ENCODE measurements around the gene CALCOCO2. TPM values are rescaled to one million over a fixed set of nuclear protein-coding genes. Genes with fewer than 3 reads are reported as not detected.

Gene CALCOCO2
- total and polyA plus RNA-seq, 4 experiments from 2014 or later, result 107 to 196 (median 143) TPM

- Histone ChIP-seq H3K27ac (ENCODE audit: low read depth, low read length) (no peak overlapping the region), H3K4me1 (ENCODE audit: insufficient read depth, low read length) (no peaks in the 10 kb centered on the region), H3K36me3 (ENCODE audit: insufficient read depth, low read length) (no peaks in the 10 kb centered on the region), H3K9me3 (ENCODE audit: control insufficient read depth in 1 of 2, low read length in 2 of 2) (no peaks in the 10 kb centered on the region), H3K4me3 (ENCODE audit: low read length in 2 of 2) (no peak overlapping the region), H3K27me3 (ENCODE audit: insufficient read depth, low read length) (no peaks in the 10 kb centered on the region)
- Mint-ChIP-seq H3K27me3 (peaks cover 0 to 7% of the 10 kb centered on the region in 2 donors), H3K9me3 (no peaks in the 10 kb centered on the region), H3K36me3 (no peaks in the 10 kb centered on the region), H3K4me3 (no peak overlapping the region), H3K4me1 (peaks cover 0 to 5% (median 2%) of the 10 kb centered on the region in 4 donors), H3K27ac (no peak overlapping the region)
- POLR2A ChIA-PET (ENCODE audit: partially characterized antibody), result no interaction called here
- CTCF ChIA-PET (ENCODE audit: partially characterized antibody), result interaction anchor here (0.9 to 18.9 kb wide), 5 partner anchors 11 to 202 kb away, joined by 3 to 463 read pairs (median 9); partner anchors contain the start of gene TTLL6
- DNase-seq, result no peak
- intact Hi-C loops (cut with micrococcal nuclease), result no loop called here
These were observed 42.4 kb downstream of the CALCOCO2 start for GRCh38 chr17:48873209-48873608.

DNA sequence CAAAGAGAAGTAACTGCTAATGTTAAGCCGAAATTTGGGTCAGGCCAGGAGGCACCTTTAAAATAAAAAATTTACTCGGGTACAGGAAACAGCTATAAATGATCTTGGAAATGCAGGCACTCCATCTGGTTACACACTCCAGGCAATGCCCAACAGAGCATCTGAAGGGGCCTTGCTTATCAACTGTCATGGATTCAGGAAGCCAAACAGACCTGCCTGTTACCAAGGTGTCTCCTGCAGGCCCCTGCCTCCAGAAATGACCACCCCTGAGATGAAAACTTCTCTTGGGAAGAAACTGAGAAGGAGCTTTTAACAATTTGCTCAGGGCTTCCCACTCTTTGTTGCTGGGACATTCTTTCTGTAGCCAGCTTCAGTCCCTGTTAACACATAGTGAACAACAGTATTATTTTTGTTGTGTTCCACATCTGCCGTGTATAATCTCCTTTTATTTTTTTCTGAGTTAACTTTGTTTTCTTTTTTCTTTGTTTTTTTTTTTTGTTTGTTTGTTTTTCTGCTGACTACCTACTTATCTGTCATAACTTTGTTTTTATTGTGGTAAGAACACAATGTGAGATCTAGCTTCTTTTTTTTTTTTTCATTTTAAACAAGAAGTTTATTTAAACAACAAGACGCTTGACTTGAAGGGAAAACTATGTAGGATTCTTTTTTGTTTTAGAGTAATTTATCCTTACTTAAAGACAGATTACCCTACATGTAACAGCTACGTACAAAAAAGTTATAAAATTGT is 43.0 kb downstream of the CALCOCO2 start:
- intact Hi-C loops (cut with micrococcal nuclease), result no loop called here
- no peak overlapping the region for H3K4me3 Mint-ChIP-seq
- ChIA-PET CTCF (ENCODE audit: partially characterized antibody) (interaction anchor here (0.9 to 18.9 kb wide), 6 partner anchors 10 to 202 kb away, joined by 3 to 463 read pairs (median 6); partner anchors contain the start of gene TTLL6), POLR2A (ENCODE audit: partially characterized antibody) (no interaction called here)
- Histone ChIP-seq H3K9me3 (ENCODE audit: control insufficient read depth in 1 of 2, low read length in 2 of 2) (no peaks in the 10 kb centered on the region), H3K4me1 (ENCODE audit: insufficient read depth, low read length) (no peaks in the 10 kb centered on the region), H3K27me3 (ENCODE audit: insufficient read depth, low read length) (no peaks in the 10 kb centered on the region), H3K36me3 (ENCODE audit: insufficient read depth, low read length) (no peaks in the 10 kb centered on the region), H3K4me3 (ENCODE audit: low read length in 2 of 2) (no peak overlapping the region), H3K27ac (ENCODE audit: low read depth, low read length) (no peak overlapping the region)
- no peaks in the 10 kb centered on the region for H3K36me3 Mint-ChIP-seq
- H3K9me3 Mint-ChIP-seq, result no peaks in the 10 kb centered on the region
- peaks cover 0 to 5% (median 2%) of the 10 kb centered on the region in 4 donors for H3K4me1 Mint-ChIP-seq
- no peak overlapping the region for H3K27ac Mint-ChIP-seq
- H3K27me3 Mint-ChIP-seq, result peaks cover 0 to 7% of the 10 kb centered on the region in 2 donors
- DNase-seq, result no peak

DNA sequence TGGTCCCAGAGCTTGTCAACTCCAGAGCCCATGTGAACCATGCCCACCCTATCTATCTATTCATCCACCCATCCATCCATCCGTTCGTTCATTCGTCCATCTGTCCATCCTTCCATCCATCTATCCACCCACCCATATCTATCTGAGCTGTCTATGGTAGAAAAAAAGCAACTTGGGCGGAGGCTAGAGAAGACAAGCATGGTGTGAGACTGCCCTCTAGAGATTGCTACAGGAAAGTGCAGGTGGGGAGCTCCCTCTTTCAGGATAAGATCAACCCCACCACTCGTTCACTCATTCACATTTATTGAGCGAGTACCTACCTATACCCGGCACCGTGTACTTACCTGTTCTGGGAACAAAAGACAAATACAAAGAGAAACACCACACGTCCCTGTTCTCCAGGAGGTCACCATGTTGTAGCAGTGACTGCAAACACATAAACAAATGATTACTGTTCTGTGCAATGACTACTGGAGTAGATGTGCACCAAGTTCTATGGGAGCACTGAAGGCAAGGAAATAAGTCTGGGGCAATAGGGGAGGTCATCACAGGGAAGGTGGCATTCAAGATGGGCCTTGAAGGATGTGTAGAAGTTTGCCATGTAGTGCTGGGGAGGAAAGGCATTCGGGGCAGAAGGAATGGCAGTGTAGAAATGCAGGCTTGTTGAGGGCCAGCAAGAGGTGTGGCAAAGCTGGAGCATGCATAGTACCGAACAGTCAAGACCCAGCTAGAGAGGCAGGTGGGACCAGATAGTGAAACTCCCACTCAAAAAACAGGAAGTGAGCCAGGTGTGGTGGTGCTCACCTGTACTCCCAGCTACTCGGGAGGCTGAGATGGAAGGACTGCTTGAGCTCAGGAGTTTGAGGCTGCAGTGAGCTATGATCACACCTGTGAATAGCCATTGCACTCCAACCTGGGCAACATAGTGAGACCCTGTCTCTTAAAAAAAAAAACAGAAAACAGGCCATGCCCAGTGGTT is 48.4 kb downstream of the CALCOCO2 start:
- Histone ChIP-seq H3K4me1 (ENCODE audit: insufficient read depth, low read length) (no peaks in the 10 kb centered on the region), H3K27me3 (ENCODE audit: insufficient read depth, low read length) (no peaks in the 10 kb centered on the region), H3K36me3 (ENCODE audit: insufficient read depth, low read length) (no peaks in the 10 kb centered on the region), H3K4me3 (ENCODE audit: low read length in 2 of 2) (no peak overlapping the region), H3K9me3 (ENCODE audit: control insufficient read depth in 1 of 2, low read length in 2 of 2) (no peaks in the 10 kb centered on the region), H3K27ac (ENCODE audit: low read depth, low read length) (no peak overlapping the region)
- Mint-ChIP-seq H3K27ac (no peak overlapping the region), H3K27me3 (peaks cover 0 to 7% of the 10 kb centered on the region in 2 donors), H3K9me3 (no peaks in the 10 kb centered on the region), H3K36me3 (no peaks in the 10 kb centered on the region), H3K4me3 (no peak overlapping the region), H3K4me1 (peaks cover 0 to 7% (median 2%) of the 10 kb centered on the region in 4 donors)
- ChIA-PET POLR2A (ENCODE audit: partially characterized antibody) (interaction anchor here (0.6 to 1.3 kb wide), 10 partner anchors 17 to 201 kb away, joined by 3 to 9 read pairs (median 3); partner anchors contain the start of genes CALCOCO2, PRAC2 and TTLL6), CTCF (ENCODE audit: partially characterized antibody) (interaction anchor here (0.6 to 18.9 kb wide), 39 partner anchors 9 to 853 kb away, joined by 3 to 463 read pairs (median 4); partner anchors contain the start of genes ATP5MC1, CALCOCO2, PRAC2 and TTLL6)
- DNase-seq, result peak; percentile 67 to 71 (median 70)
- intact Hi-C loops (cut with micrococcal nuclease), result loop anchor here (1.0 kb wide), 5 partner anchors 65 to 208 kb away; no protein-coding TSS in a partner anchor

DNA sequence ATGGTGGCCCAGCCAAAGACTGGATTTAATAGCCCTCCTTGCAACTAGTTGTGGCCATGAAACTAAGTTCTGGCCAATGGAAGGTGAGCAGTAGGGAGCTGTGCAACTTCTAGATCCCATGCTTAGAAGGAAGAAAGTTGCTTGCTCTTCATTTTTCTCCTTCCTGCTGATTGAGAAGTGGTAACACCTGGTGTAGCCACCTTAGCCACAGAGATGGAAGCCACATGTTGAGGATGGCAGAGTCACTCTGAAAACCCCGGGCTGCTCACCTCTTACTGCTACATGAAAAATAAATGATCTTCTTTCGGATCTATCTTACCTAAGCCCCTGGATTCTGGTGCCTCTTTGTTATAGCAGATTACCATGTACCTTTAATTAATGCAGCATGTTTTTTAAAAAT is 51.4 kb downstream of the CALCOCO2 start:
- no peaks in the 10 kb centered on the region for H3K36me3 Mint-ChIP-seq
- no peaks in the 10 kb centered on the region for H3K9me3 Mint-ChIP-seq
- POLR2A ChIA-PET (ENCODE audit: partially characterized antibody), result no interaction called here

DNA sequence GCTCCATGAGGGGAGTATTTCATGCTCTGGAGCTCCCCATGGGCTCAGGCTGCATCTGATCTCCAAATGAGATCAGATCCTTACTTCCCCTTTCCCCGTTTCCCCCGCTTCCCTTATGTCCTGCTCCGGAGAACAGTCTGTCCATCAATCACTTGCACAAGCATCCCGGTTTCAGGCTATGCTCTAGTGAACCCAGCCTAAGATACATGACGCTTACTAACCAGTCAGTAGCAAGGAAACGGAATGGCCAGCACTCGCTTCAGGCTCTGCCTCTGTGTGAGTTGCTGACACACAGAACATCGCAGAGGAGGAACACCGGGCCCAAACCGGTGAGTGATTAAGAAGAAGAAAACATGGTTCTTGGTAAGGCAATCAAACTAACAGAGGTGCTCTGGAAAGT is 52.3 kb downstream of the CALCOCO2 start:
- no peaks in the 10 kb centered on the region for H3K9me3 Mint-ChIP-seq
- Histone ChIP-seq H3K27me3 (ENCODE audit: insufficient read depth, low read length) (no peaks in the 10 kb centered on the region), H3K27ac (ENCODE audit: low read depth, low read length) (no peak overlapping the region), H3K36me3 (ENCODE audit: insufficient read depth, low read length) (no peaks in the 10 kb centered on the region), H3K4me1 (ENCODE audit: insufficient read depth, low read length) (peaks cover 10% of the 10 kb centered on the region), H3K4me3 (ENCODE audit: low read length in 2 of 2) (no peak overlapping the region), H3K9me3 (ENCODE audit: control insufficient read depth in 1 of 2, low read length in 2 of 2) (no peaks in the 10 kb centered on the region)
- no peaks in the 10 kb centered on the region for H3K36me3 Mint-ChIP-seq
- intact Hi-C loops (cut with micrococcal nuclease), result loop anchor here (5.0 kb wide), 1 partner anchor 149 kb away; no protein-coding TSS in a partner anchor
- peak overlapping the region in 1 of 7 donors; percentile 1 for H3K27ac Mint-ChIP-seq
- ChIA-PET CTCF (ENCODE audit: partially characterized antibody) (interaction anchor here (0.7 to 18.9 kb wide), 9 partner anchors 10 to 203 kb away, joined by 3 to 463 read pairs (median 13); partner anchors contain the start of gene TTLL6), POLR2A (ENCODE audit: partially characterized antibody) (interaction anchor here (0.6 kb wide), 1 partner anchor 165 kb away, joined by 3 read pairs; no protein-coding TSS in a partner anchor)
- no peak overlapping the region for H3K4me3 Mint-ChIP-seq
- DNase-seq, result no peak
- H3K27me3 Mint-ChIP-seq, result no peaks in the 10 kb centered on the region
- H3K4me1 Mint-ChIP-seq, result peaks cover 0 to 12% (median 3%) of the 10 kb centered on the region in 4 donors

More for the DNA sequence above, 51.4 kb downstream of the CALCOCO2 start:
- no peak overlapping the region for H3K27ac ChIP-seq (ENCODE audit: low read depth, low read length)
- no peaks in the 10 kb centered on the region for H3K36me3 ChIP-seq (ENCODE audit: insufficient read depth, low read length)
- H3K27me3 ChIP-seq (ENCODE audit: insufficient read depth, low read length), result no peaks in the 10 kb centered on the region
- H3K9me3 ChIP-seq (ENCODE audit: control insufficient read depth in 1 of 2, low read length in 2 of 2), result no peaks in the 10 kb centered on the region
- H3K4me3 Mint-ChIP-seq, result no peak overlapping the region
- H3K27me3 Mint-ChIP-seq, result peaks cover 0 to 3% of the 10 kb centered on the region in 2 donors
- no peak for DNase-seq
- CTCF ChIA-PET (ENCODE audit: partially characterized antibody), result interaction anchor here (0.7 to 18.9 kb wide), 4 partner anchors 67 to 202 kb away, joined by 3 to 463 read pairs (median 190); partner anchors contain the start of gene TTLL6
- peaks cover 0 to 12% (median 4%) of the 10 kb centered on the region in 4 donors for H3K4me1 Mint-ChIP-seq
- H3K4me1 ChIP-seq (ENCODE audit: insufficient read depth, low read length), result peaks cover 10% of the 10 kb centered on the region
- no peak overlapping the region for H3K4me3 ChIP-seq (ENCODE audit: low read length in 2 of 2)
- intact Hi-C loops (cut with micrococcal nuclease), result loop anchor here (5.0 kb wide), 1 partner anchor 150 kb away; no protein-coding TSS in a partner anchor
- no peak overlapping the region for H3K27ac Mint-ChIP-seq

DNA sequence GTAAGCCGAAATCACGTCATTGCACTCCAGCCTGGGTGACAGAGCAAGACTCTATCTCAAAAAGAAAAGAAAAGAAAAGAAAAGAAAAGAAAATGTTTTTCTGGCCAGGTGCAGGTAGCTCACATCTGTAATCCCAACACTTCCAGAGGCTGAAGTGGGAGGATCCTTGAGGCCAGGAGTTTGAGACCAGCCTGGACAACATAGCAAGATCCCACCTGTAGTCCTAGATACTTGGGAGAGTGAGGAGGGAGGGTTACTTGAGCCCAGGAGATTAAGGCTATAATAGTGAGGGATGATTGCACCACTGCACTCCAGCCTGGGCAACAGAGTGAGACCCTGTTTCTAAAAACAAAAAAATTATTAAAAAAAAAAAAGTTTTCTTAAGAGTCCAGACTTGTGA is 59.3 kb downstream of the CALCOCO2 start:
- H3K27ac ChIP-seq (ENCODE audit: low read depth, low read length), result no peak overlapping the region
- H3K4me3 Mint-ChIP-seq, result no peak overlapping the region
- peaks cover 0 to 14% of the 10 kb centered on the region in 2 donors for H3K36me3 Mint-ChIP-seq
- intact Hi-C loops (cut with micrococcal nuclease), result loop anchor here (5.0 kb wide), 3 partner anchors 52 to 843 kb away; partner anchors contain the start of genes NFE2L1 and SNF8
- no peaks in the 10 kb centered on the region for H3K27me3 ChIP-seq (ENCODE audit: insufficient read depth, low read length)
- H3K9me3 Mint-ChIP-seq, result no peaks in the 10 kb centered on the region
- ChIA-PET CTCF (ENCODE audit: partially characterized antibody) (interaction anchor here (2.1 to 14.8 kb wide), 3 partner anchors 11 to 210 kb away, joined by 4 to 159 read pairs (median 6); no protein-coding TSS in a partner anchor), POLR2A (ENCODE audit: partially characterized antibody) (interaction anchor here (0.7 kb wide), 1 partner anchor 18 kb away, joined by 4 read pairs; no protein-coding TSS in a partner anchor)
- H3K36me3 ChIP-seq (ENCODE audit: insufficient read depth, low read length), result no peaks in the 10 kb centered on the region
- peaks cover 23% of the 10 kb centered on the region for H3K4me1 ChIP-seq (ENCODE audit: insufficient read depth, low read length)
- no peaks in the 10 kb centered on the region for H3K9me3 ChIP-seq (ENCODE audit: control insufficient read depth in 1 of 2, low read length in 2 of 2)
- H3K4me1 Mint-ChIP-seq, result peaks cover 12 to 27% (median 19%) of the 10 kb centered on the region in 4 donors
- H3K4me3 ChIP-seq (ENCODE audit: low read length in 2 of 2), result no peak overlapping the region
- no peaks in the 10 kb centered on the region for H3K27me3 Mint-ChIP-seq
- no peak for DNase-seq
- H3K27ac Mint-ChIP-seq, result no peak overlapping the region

Data from CD4-positive, alpha-beta memory T cell (primary cell).